SK-N-SH treated with all-trans-retinoic acid at 6 μM for 48 hours (cell line): ENCODE data around the gene RFFL.

Experiments
- ATAC-seq: fragments of 200-7000 bp; cut with Tn5 transposase; 3 replicates; pipeline ENCODE4 v1.9.1; 2020; ENCODE audit warnings: mild to moderate bottlenecking, moderate library complexity
- ARNTL ChIP-seq: fragments of 450-650 bp; formaldehyde crosslinking; IDR thresholded peaks from 2 replicates; pipeline ENCODE4 v1.5.0; 2020; ENCODE audit warnings: low read depth, mild to moderate bottlenecking, moderate library complexity, borderline replicate concordance
- BACH2 ChIP-seq: fragments of 250-450 bp; sonication (Bioruptor Pico); IDR thresholded peaks from 2 replicates; pipeline ENCODE4 v1.9.0; 2021; ENCODE audit warnings: mild to moderate bottlenecking, borderline replicate concordance
- CREB5 ChIP-seq: fragments of 250-450 bp; sonication (Bioruptor Pico); IDR thresholded peaks from 2 replicates; pipeline ENCODE4 v1.5.1; 2020; ENCODE audit warnings: low read depth, mild to moderate bottlenecking, moderate library complexity
- CSDC2 ChIP-seq: fragments of 250-450 bp; sonication (Bioruptor Pico); IDR thresholded peaks from 2 replicates; pipeline ENCODE4 v1.5.0; 2020; ENCODE audit warnings: mild to moderate bottlenecking, moderate library complexity
- CSRNP3 ChIP-seq: fragments of 250-450 bp; sonication (Bioruptor Pico); IDR thresholded peaks from 2 replicates; pipeline ENCODE4 v1.5.1; 2021; ENCODE audit warnings: mild to moderate bottlenecking, moderate library complexity
- ESRRG ChIP-seq: fragments of 250-450 bp; sonication (Bioruptor Pico); IDR thresholded peaks from 2 replicates; pipeline ENCODE4 v1.6.1; 2021; ENCODE audit warnings: mild to moderate bottlenecking
- GLIS3 ChIP-seq: fragments of 250-450 bp; sonication (Bioruptor Pico); IDR thresholded peaks from 2 replicates; pipeline ENCODE4 v1.5.0; 2020; ENCODE audit warnings: mild to moderate bottlenecking, moderate library complexity
- OSR1 ChIP-seq: fragments of 250-450 bp; sonication (Bioruptor Pico); IDR thresholded peaks from 2 replicates; pipeline ENCODE4 v1.8.0; 2022; ENCODE audit warnings: moderate library complexity, mild to moderate bottlenecking, inconsistent platforms
- PATZ1 ChIP-seq: fragments of 250-450 bp; sonication (Bioruptor Pico); IDR thresholded peaks from 2 replicates; pipeline ENCODE4 v1.8.0; 2020; ENCODE audit warnings: mild to moderate bottlenecking, moderate library complexity, borderline replicate concordance
- POU6F1 ChIP-seq: fragments of 250-450 bp; sonication (Bioruptor Pico); IDR thresholded peaks from 2 replicates; pipeline ENCODE4 v1.8.0; 2021; ENCODE audit warnings: low read depth, mild to moderate bottlenecking, moderate library complexity, borderline replicate concordance
- RARB ChIP-seq: fragments of 250-450 bp; sonication (Bioruptor Pico); IDR thresholded peaks from 2 replicates; pipeline ENCODE4 v1.8.0; 2021; ENCODE audit warnings: mild to moderate bottlenecking, moderate library complexity
- SNAI2 ChIP-seq: fragments of 250-450 bp; sonication (Bioruptor Pico); IDR thresholded peaks from 2 replicates; pipeline ENCODE4 v1.5.0; 2020; ENCODE audit warnings: mild to moderate bottlenecking, moderate library complexity
- TOX ChIP-seq: fragments of 250-450 bp; sonication (Bioruptor Pico); IDR thresholded peaks from 2 replicates; pipeline ENCODE4 v1.8.0; 2021; ENCODE audit warnings: mild to moderate bottlenecking, moderate library complexity, borderline replicate concordance
- TSHZ2 ChIP-seq: fragments of 250-450 bp; sonication (Bioruptor Pico); IDR thresholded peaks from 2 replicates; pipeline ENCODE4 v1.5.0; 2020; ENCODE audit warnings: mild to moderate bottlenecking, moderate library complexity
- ZC3H10 ChIP-seq: fragments of 250-450 bp; sonication (Bioruptor Pico); IDR thresholded peaks from 2 replicates; pipeline ENCODE4 v1.5.1; 2021; ENCODE audit warnings: mild to moderate bottlenecking, moderate library complexity
- ZFP3 ChIP-seq: fragments of 250-450 bp; sonication (Bioruptor Pico); IDR thresholded peaks from 2 replicates; pipeline ENCODE4 v1.5.0; 2020; ENCODE audit warnings: mild to moderate bottlenecking, moderate library complexity
- ZFP30 ChIP-seq: fragments of 450-650 bp; formaldehyde crosslinking; IDR thresholded peaks from 2 replicates; pipeline ENCODE4 v1.5.0; 2022; ENCODE audit warnings: mild to moderate bottlenecking, moderate library complexity
- ZNF565 ChIP-seq: fragments of 450-650 bp; formaldehyde crosslinking; conservative IDR thresholded peaks from 2 replicates; pipeline ENCODE4 v1.5.0; 2020; ENCODE audit warnings: low read depth, mild to moderate bottlenecking, moderate library complexity
- ZNF70 ChIP-seq: fragments of 450-650 bp; formaldehyde crosslinking; IDR thresholded peaks from 2 replicates; pipeline ENCODE4 v1.5.0; 2020; ENCODE audit warnings: mild to moderate bottlenecking, moderate library complexity

Gene RFFL

DNA sequence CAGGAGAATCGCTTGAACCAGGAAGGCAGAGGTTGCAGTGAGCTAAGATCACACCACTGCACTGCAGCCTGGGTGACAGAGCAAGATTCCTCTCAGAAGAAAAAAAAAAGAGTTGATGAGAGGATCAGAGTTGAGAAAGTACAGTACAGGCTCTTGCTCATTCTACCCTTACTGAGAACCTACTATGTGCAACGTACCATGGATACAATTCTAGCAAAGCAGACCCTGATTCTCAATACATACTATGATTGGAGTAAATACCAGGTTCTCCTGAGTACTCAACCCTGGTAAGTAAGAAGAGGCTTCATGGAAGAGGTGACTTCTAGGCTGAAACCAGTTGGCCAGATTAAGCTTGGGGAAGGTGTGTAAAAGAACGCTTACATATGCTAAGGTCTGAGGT lies 1.2 kb downstream of the RFFL start (continued):
- TF ChIP-seq CREB5 (no peak), TOX (CRISPR knock-in tag) (no peak), CSDC2 (CRISPR knock-in tag) (no peak), GLIS3 (CRISPR knock-in tag) (no peak), ZNF70 (CRISPR knock-in tag) (no peak), RARB (CRISPR knock-in tag) (no peak), ZC3H10 (CRISPR knock-in tag) (no peak), ARNTL (CRISPR knock-in tag) (no peak), OSR1 (CRISPR knock-in tag) (no peak), ZFP30 (CRISPR knock-in tag) (no peak), SNAI2 (no peak), ZFP3 (CRISPR knock-in tag) (no peak)

- no peak for TF ChIP-seq TOX (CRISPR knock-in tag)
- no peak for TF ChIP-seq CSDC2 (CRISPR knock-in tag)
- no peak for TF ChIP-seq SNAI2
- TF ChIP-seq PATZ1 (CRISPR knock-in tag), result no peak
- TF ChIP-seq ESRRG (CRISPR knock-in tag), result no peak
- TF ChIP-seq OSR1 (CRISPR knock-in tag), result no peak
- no peak for TF ChIP-seq CSRNP3
These were observed 6.1 kb downstream of the RFFL start for GRCh38 chr17:35057332-35057915.

DNA sequence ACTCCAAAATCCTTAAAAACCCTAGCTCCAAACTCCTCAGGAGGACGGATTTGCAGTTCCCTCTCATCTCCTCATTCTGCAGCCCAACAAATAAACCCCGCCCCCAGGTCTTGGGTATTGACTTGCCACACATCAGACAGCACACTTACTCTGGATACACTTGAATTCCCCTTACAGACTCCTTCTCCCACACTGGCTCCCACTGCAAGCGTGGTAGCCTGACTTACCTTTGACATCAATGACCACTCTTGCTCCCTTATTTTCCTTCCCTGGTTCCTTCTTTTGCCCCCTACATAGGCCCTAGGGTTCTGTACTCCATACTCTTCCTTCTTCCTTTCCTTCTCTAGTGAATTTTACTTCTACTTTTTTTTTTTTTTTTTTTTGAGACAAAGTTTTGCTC lies 7.5 kb downstream of the RFFL start:
- TF ChIP-seq CREB5 (no peak), CSRNP3 (no peak), SNAI2 (no peak)
- no peak for ATAC-seq

More at GRCh38 chr17:35057332-35057915, 6.1 kb downstream of the RFFL start:
- ATAC-seq, result no peak

- no peak for ATAC-seq
- no peak for TF ChIP-seq ZNF565
- TF ChIP-seq TOX (CRISPR knock-in tag), result no peak
- TF ChIP-seq CREB5, result no peak
- no peak for TF ChIP-seq ZNF70 (CRISPR knock-in tag)
- TF ChIP-seq GLIS3 (CRISPR knock-in tag), result no peak
- TF ChIP-seq BACH2 (CRISPR knock-in tag), result no peak
- no peak for TF ChIP-seq TSHZ2 (CRISPR knock-in tag)
- TF ChIP-seq POU6F1 (CRISPR knock-in tag), result no peak
- TF ChIP-seq ESRRG (CRISPR knock-in tag), result no peak
- no peak for TF ChIP-seq RARB (CRISPR knock-in tag)
- no peak for TF ChIP-seq ARNTL (CRISPR knock-in tag)
- TF ChIP-seq SNAI2, result no peak
- TF ChIP-seq PATZ1 (CRISPR knock-in tag), result no peak
These were observed 10.3 kb downstream of the RFFL start for GRCh38 chr17:35053204-35053603.
